HG03520 (cell line): ENCODE results near the gene SLC6A20.

Experiments used
- ATAC-seq: cut with Tn5 transposase; IDR thresholded peaks from one replicate; pipeline ENCODE4 v1.9.1; 2021; ENCODE audit warnings: mild to moderate bottlenecking, moderate library complexity; ENCODE audit not compliant: unreplicated experiment

SLC6A20 gene, protein sequence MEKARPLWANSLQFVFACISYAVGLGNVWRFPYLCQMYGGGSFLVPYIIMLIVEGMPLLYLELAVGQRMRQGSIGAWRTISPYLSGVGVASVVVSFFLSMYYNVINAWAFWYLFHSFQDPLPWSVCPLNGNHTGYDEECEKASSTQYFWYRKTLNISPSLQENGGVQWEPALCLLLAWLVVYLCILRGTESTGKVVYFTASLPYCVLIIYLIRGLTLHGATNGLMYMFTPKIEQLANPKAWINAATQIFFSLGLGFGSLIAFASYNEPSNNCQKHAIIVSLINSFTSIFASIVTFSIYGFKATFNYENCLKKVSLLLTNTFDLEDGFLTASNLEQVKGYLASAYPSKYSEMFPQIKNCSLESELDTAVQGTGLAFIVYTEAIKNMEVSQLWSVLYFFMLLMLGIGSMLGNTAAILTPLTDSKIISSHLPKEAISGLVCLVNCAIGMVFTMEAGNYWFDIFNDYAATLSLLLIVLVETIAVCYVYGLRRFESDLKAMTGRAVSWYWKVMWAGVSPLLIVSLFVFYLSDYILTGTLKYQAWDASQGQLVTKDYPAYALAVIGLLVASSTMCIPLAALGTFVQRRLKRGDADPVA

GRCh38 chr3:45795882-45796765 is at the start of gene SLC6A20:
Gene SLC6A20, minus strand, starts transcription at chr3:45796536. Its CDS starts 117 bp downstream, at chr3:45796419.
- ATAC-seq: no peak

GRCh38 chr3:45844616-45845015 is 48.3 kb upstream of the SLC6A20 start:
- no peak for ATAC-seq

GRCh38 chr3:45842851-45843625 is 46.7 kb upstream of the SLC6A20 start:
- no peak for ATAC-seq

- peak; percentile 97 for ATAC-seq
Measured at GRCh38 chr3:45841757-45842491, 45.6 kb upstream of the SLC6A20 start, which contains the start of gene LZTFL1. Gene LZTFL1, minus strand, starts transcription at chr3:45842119. Its CDS starts 128 bp downstream, at chr3:45841991.

DNA sequence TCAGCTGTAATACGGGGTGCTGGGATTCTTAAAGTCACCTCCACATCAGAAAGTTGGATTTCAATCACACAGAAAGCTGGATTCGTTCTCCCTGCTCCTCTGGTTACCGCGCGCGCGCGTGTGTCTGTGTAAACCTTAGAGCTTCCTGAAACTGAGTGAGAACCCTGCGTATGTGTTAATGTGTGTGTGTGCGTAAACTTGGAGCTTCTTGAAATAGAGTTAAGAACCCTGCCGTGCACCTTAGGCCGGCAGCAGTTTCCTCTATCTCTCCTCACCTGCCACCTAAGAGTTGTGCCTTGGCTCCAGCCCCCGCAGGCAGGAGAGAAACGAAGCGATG is 45.1 kb upstream of the SLC6A20 start:
- no peak for ATAC-seq

DNA sequence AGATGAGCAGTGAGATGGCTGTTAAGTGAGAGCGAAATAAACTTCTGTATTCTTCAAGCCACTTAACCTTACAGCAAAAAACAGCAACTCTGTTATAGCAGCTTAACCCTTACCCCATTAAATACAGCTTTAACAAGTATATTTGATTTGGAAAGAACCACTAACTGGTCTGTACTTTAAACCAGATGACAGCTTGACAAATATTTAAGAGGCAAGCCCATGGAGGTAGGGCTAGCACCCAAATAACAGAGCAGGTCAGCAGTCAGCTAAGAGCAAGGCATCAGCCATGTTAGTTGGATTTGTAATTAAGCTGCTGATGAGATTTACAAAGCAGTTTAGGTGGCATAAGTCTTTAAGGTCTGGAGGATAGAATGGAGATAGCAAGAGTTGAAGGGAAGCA is 42.1 kb upstream of the SLC6A20 start:
- no peak for ATAC-seq

DNA sequence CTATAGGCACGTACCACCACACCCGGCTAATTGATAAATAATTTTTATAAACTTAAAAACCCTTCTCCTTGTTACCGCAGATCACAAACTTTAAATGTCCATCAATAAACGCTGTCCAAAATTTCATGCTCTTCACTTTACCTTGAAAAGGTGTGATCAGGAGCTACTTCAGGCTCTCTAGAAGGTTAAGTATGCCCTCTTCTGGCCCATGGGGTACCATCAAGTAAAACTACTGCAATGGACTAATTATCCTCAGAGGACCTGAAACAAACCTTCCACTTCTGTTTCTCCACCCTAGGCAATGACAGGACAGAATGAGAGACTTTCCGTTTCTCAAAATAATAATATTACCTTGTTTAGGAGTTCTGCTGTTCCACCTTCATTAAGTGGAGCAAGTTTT is 36.4 kb upstream of the SLC6A20 start:
- ATAC-seq: no peak

DNA sequence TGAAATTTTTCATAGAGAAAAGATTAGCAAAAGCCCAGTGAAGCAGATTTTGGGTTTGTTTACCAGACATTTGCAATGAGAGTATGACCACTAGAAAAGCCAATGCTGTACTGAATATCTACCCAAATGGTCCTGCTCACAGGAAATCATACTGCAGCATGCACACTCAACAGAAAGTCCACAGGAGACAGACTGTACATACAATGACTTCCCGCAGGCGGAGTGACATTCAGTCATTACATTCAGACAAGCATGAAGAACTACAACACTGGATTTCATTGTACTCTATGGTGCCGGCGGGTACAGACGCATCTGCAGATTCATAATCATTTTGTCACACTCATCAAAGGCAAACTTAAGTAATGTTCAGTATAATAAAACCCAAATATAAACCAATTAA is 33.8 kb upstream of the SLC6A20 start:
- no peak for ATAC-seq

GRCh38 chr3:45826908-45827307 is 30.6 kb upstream of the SLC6A20 start:
- ATAC-seq: no peak

DNA sequence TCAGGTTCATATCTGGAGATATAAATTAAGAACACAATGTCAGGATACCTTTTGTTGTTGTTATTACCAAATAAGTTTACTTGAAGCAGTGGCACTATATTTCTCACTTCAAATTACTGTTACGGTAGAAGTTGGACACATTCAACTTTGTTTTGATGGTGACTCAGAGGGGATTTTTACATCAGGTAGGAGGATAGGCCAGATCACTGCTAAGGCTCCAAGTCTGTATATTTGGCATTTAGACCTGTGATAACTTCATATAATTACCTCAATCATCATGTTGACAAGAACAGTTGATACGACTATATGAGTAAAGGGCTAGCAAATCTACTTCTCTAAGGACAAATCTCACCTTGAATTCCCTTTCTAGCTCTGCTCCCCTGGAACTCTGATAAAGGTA is 30.0 kb upstream of the SLC6A20 start:
- ATAC-seq: no peak

DNA sequence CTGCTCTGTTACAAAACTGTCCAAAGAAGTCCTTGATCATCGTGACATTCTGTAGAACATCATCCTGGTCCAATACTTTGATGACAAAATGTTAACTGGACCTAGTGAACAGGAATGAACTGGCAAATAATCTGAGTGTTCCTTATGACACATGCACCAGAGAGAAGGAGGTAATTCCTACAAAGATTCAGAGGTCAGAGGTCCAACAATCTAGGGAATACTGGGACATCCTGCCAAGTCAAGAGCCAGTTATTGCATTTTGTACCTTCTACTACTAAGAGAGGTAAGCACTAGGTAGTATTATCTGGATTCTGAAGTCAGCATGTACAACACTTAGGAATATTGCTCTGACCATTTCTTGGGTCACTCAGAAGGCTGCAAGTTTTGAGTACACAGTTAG is 24.8 kb upstream of the SLC6A20 start:
- no peak for ATAC-seq

- no peak for ATAC-seq
Measured at GRCh38 chr3:45819543-45819942, 23.2 kb upstream of the SLC6A20 start.

GRCh38 chr3:45817831-45818522 is 21.6 kb upstream of the SLC6A20 start:
- no peak for ATAC-seq

DNA sequence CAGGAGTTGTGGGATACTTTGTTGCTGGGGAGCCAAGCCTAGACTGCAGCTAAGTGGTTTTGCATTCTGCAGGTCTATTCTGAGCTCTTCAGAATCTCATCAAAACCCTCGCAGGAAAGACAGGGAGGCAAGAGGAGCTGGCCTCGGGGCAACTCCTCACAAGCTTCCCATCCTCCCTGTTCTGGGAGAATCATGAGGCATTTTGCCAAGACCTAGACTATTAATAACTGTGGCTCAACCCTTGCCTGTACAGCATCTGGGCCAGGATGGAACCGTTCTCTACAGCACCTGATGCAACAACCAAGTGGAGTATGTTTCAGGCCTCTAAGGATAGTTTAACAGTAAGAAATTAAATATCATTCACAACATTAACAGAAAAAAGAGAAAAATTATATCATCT is 20.2 kb upstream of the SLC6A20 start:
- no peak for ATAC-seq

GRCh38 chr3:45814322-45814721 is 18.0 kb upstream of the SLC6A20 start:
- ATAC-seq: no peak

- no peak for ATAC-seq
Measured at GRCh38 chr3:45807681-45808540, 11.6 kb upstream of the SLC6A20 start.

DNA sequence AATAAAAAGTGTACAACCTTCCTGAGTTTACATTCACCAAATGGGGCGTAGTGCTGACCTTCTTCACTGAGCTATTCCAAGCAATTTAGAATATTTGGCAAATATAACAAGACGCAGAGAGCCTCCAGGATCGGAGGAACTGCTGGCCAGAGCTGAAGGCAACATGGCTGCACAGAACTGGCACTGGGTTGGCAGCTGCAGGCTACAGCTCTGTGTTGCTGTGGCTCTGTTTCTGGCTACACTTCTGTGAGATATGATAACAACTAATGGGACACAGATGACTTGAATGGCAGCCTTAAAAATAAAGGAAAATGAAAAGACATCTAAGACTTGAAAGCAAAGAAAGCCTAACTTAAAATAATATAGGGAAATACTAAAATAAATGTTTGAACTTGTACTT is 10.8 kb upstream of the SLC6A20 start:
- ATAC-seq: no peak

- ATAC-seq: no peak
Measured at GRCh38 chr3:45806072-45806471, 9.7 kb upstream of the SLC6A20 start.
